ENCODE measurements around the gene RHO.

DNA sequence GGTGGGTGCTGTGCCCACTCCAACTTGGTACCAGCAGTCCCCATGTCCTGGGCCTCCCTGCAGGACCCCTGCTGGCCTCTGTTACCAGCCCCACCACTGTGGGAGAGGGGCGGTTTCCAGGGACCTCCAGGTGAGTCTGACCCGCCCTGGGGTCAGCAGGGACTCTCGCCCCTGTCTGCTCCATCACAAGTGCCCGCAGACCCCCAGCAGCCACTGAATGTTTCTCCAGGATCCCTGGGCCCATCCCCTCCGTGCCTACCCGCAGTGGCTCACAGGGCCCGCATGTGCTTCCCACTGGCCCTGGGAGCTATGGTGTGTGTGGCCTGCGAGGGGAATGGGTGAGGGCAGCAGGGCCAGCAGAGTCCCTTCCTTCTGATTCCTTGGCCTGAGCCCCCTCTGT, 9.9 kb upstream of the RHO start:
- no peak for TF ChIP-seq EZH2phosphoT487 (IDR thresholded peaks at IDR 0.05; ENCODE audit: low read depth, severe bottlenecking, unreplicated experiment)
- TF ChIP-seq, protein P1, sequence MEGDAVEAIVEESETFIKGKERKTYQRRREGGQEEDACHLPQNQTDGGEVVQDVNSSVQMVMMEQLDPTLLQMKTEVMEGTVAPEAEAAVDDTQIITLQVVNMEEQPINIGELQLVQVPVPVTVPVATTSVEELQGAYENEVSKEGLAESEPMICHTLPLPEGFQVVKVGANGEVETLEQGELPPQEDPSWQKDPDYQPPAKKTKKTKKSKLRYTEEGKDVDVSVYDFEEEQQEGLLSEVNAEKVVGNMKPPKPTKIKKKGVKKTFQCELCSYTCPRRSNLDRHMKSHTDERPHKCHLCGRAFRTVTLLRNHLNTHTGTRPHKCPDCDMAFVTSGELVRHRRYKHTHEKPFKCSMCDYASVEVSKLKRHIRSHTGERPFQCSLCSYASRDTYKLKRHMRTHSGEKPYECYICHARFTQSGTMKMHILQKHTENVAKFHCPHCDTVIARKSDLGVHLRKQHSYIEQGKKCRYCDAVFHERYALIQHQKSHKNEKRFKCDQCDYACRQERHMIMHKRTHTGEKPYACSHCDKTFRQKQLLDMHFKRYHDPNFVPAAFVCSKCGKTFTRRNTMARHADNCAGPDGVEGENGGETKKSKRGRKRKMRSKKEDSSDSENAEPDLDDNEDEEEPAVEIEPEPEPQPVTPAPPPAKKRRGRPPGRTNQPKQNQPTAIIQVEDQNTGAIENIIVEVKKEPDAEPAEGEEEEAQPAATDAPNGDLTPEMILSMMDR (IDR thresholded peaks at IDR 0.05; ENCODE audit: poor library complexity): no peak
